BE2C (cell line): Measurements from ENCODE around the gene NAA80.

Experiments
- DNase-seq: peaks from one replicate; pipeline ENCODE4 v3.0.0-alpha.2; 2020
- H3K27me3 ChIP-seq: fragments of 250-450 bp; sonication (Bioruptor Pico); 2 replicates; pipeline ENCODE4 v1.5.1; 2020; ENCODE audit warnings: mild to moderate bottlenecking
- H3K36me3 ChIP-seq: fragments of 250-450 bp; sonication (Bioruptor Pico); 2 replicates; pipeline ENCODE4 v1.5.1; 2020; ENCODE audit warnings: mild to moderate bottlenecking
- H3K4me1 ChIP-seq: fragments of 250-450 bp; sonication (Bioruptor Pico); 2 replicates; pipeline ENCODE4 v1.5.1; 2020
- H3K4me3 ChIP-seq: 2 replicates; pipeline ENCODE4 v1.5.1; 2011; ENCODE audit warnings: low read depth, low read length
- H3K9me3 ChIP-seq: fragments of 250-450 bp; sonication (Bioruptor Pico); 2 replicates; pipeline ENCODE4 v1.5.1; 2020
- TF ChIP-seq, protein P1 (sequence below): IDR thresholded peaks from 2 replicates; pipeline ENCODE4 v1.5.1; 2012; ENCODE audit warnings: mild to moderate bottlenecking, low read depth, low read length

NAA80 gene

DNA sequence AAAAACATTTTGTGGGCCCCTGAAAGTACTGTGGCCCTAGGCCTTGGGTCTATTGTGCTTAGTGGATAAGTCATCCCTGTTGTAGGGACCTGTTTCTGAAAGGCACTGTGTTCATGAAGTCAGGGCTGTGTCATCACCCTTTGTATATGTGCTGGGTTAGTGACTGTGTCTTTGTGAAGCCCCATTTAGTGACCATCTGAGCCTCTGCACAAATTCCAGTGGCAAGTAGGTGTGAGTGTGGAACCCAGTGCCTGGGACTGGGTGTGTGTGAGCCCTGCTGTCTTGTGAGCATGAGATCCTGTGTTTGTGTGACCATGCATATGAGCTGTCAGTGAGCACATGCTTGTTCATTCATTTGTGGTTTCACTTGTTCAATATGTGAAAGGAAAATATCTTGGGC, 5.4 kb upstream of the NAA80 start:
- no peaks in the 10 kb centered on the region for H3K36me3 ChIP-seq
- TF ChIP-seq, protein P1, sequence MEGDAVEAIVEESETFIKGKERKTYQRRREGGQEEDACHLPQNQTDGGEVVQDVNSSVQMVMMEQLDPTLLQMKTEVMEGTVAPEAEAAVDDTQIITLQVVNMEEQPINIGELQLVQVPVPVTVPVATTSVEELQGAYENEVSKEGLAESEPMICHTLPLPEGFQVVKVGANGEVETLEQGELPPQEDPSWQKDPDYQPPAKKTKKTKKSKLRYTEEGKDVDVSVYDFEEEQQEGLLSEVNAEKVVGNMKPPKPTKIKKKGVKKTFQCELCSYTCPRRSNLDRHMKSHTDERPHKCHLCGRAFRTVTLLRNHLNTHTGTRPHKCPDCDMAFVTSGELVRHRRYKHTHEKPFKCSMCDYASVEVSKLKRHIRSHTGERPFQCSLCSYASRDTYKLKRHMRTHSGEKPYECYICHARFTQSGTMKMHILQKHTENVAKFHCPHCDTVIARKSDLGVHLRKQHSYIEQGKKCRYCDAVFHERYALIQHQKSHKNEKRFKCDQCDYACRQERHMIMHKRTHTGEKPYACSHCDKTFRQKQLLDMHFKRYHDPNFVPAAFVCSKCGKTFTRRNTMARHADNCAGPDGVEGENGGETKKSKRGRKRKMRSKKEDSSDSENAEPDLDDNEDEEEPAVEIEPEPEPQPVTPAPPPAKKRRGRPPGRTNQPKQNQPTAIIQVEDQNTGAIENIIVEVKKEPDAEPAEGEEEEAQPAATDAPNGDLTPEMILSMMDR, result no peak
- no peaks in the 10 kb centered on the region; the same call in 1 of the 2 replicates for H3K4me1 ChIP-seq
- H3K4me3 ChIP-seq, result no peak overlapping the region
- no peaks in the 10 kb centered on the region for H3K9me3 ChIP-seq
- DNase-seq, result no peak
- no peaks in the 10 kb centered on the region for H3K27me3 ChIP-seq

DNA sequence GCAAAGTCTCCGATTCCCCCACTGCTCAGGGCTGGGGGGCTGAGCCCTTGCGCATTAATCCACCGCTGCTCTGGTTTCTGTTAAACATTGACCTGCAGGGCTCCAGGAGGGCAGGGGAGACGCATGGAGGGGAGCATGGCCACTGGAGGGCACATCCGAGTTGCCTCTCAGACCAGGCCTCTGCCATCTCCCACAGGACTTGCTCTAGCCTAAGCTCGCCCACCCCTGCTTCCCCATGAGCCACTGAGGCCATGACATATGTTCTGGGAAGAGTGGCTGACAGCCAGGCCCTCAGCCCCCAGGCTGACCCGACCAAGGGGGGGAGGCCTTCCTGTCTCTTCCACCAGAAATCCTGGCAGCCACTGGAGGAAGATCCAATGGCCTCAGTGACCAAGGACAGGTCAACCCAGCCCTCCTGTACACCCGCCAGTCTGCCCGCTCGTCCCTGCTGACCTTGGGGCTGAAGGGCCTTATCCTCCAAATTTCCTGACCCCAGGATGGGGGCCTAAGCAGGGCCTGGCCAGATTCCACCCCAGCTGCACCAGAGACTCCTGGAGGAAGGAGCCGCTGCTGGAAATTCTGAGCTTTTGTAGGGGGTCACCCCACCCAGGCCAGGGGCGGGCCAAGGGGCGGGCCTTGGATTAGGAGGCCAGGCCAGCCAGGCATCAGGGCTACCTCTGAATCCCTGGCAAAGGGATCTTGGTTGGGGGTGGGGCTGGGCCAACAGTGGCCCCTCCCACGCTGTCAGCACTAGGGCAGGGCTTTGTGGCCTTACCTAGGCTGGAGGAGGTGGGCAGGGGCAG, 4.0 kb upstream of the NAA80 start, which contains the start of gene HYAL1:
Gene HYAL1 (minus strand): TSS at position 562 of the 803 bp plus-strand sequence. CDS start 618 bp downstream, outside the sequence.
- Histone ChIP-seq H3K4me3 (no peak within 1 kb of the TSS), H3K9me3 (no peaks in the 10 kb centered on the region), H3K27me3 (no peaks in the 10 kb centered on the region), H3K4me1 (no peaks in the 10 kb centered on the region; the same call in 1 of the 2 replicates), H3K36me3 (no peaks in the 10 kb centered on the region)
- TF ChIP-seq, protein P1, result peak; percentile 36
- DNase-seq, result peak; percentile 45

DNA sequence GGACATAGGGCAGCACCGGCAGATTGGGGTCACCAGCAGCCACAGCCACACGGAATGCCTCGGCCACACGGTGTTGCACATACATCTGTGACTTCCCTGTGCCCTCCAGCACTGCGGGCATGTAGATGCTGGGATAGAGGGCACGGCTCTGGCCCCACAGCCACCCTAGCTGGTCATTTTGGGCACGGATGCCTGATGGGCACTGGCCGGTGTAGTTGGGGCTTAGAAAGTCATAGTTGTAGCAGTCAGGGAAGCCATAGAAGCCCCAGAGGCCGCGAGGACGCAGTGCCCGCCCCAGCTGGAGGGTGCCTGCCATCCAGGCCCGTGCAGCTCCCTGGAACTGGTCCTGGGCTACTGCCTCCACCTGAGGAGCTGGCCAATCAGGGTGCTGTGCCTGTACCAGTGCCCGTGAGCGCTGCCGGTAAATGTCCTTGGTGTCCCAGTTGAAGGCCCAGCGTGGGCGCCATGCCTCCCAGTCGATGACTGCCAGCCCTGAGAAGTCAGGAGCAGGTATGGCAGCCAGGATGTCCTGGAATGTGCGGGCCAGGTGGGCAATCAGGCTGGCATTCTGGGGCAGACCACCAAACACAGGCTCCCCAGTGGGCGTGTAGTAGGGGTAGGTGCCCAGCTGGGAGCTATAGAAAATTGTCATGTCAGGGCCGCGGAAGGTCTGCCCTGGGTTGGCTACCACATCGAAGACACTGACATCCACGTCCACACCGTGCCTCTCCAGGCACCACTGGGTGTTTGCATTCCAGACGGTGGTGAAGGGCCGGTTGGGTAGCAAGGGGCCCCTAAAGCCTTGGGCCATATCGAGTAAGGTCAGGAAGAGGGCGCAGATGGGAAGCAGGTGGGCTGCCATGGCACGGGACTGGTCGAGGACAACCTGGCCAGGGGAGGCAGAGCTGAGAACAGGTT, 3.1 kb upstream of the NAA80 start:
- H3K9me3 ChIP-seq, result no peaks in the 10 kb centered on the region
- DNase-seq, result no peak
- TF ChIP-seq, protein P1, result no peak
- H3K36me3 ChIP-seq, result no peaks in the 10 kb centered on the region
- no peaks in the 10 kb centered on the region for H3K27me3 ChIP-seq
- no peak overlapping the region for H3K4me3 ChIP-seq
- H3K4me1 ChIP-seq, result no peaks in the 10 kb centered on the region; the same call in 1 of the 2 replicates

DNA sequence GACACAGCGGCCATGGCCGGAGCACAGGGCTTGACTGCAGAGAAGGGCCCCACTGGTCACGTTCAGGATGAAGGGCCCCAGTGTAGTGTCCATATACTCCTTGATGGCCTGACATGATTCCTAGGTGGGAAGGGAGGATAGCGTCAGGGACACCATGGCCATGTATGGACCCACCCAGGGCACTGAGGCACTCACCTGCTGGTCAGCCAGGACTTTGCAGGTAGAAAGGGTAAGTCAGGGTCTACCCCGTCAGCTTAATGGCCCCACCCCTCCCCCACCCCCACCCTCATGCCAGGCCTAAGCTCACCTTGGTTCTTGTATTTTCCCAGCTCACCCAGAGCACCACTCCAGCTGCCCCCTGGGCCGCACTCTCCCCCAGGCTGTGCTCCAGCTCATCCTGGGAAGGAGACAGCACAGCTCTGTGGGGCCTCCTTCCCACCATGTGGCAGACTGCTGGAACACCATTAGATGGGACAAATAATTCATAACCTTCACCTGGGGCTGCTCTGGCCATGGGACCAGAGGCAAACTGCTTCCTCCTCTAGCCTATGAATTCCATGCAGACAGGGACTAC, 1.6 kb upstream of the NAA80 start:
- H3K4me3 ChIP-seq, result no peak overlapping the region
- H3K4me1 ChIP-seq, result no peaks in the 10 kb centered on the region; the same call in 1 of the 2 replicates
- H3K36me3 ChIP-seq, result no peaks in the 10 kb centered on the region
- no peak for DNase-seq
- H3K27me3 ChIP-seq, result no peaks in the 10 kb centered on the region
- no peaks in the 10 kb centered on the region for H3K9me3 ChIP-seq
- TF ChIP-seq, protein P1, result no peak

DNA sequence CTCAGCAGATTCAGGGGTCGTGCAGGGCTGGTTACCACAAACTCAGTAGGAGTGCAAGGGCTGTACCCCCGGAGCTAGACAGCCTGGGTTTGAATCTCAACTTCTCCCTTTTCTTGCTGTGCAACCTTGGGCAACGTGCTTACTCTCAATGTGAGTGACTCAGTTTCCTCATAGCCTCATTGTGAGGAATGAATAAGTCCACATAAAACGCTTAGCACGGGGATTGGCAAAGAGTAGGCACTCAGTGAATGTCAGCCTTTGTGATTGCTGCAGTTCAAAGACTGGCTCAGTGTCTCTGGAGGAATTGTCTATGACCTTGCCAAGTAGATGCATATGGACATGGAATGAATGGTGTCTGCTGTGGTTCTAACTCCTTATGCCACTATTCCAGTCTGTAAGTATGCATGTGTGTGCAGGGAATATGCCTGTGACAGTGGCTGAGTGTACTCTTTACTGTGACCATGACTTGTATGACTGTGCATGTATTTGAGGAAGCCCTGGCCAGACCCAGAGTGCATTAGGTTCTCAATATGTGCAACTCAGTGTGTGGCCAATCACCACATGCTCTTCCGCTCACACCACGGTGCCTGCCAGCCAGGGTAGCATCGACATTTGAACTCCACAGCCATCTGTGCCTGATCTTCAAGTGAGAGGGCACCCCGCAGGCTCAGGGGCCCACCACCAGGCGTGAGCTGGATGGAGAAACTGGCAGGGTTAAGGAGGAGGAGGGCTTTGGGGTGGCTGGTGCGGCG, 900 bp upstream of the NAA80 start:
- no peak for DNase-seq
- TF ChIP-seq, protein P1, result no peak
- Histone ChIP-seq H3K4me1 (no peaks in the 10 kb centered on the region; the same call in 1 of the 2 replicates), H3K4me3 (peak overlapping the region; percentile 41), H3K36me3 (no peaks in the 10 kb centered on the region), H3K27me3 (no peaks in the 10 kb centered on the region), H3K9me3 (no peaks in the 10 kb centered on the region)
